Endothelial cell of umbilical vein (primary cell): Measurements from ENCODE around the gene ZBTB7C. TPM values are rescaled to one million over a fixed set of nuclear protein-coding genes. Genes with fewer than 3 reads are reported as not detected.

Experiments
- BruUV-seq: library from RNA; stranded (reverse); fragments of 400-500 nt; replicated peaks from 2 replicates; lab custom pipeline; 2021; lab: Mats Ljungman, UMichigan
- CTCF ChIA-PET: fragments of 300-600, 350-600 bp; sonication (Branson Sonifier 250); formaldehyde crosslinking; loops from one replicate; lab custom pipeline; 2021; ENCODE audit warnings: antibody characterized with exemption, inconsistent platforms; lab: Charles Lee
- POLR2A ChIA-PET: fragments of 300-600, 350-600 bp; sonication (Branson Sonifier 250); formaldehyde crosslinking; loops from one replicate; lab custom pipeline; 2021; ENCODE audit warnings: antibody characterized with exemption, inconsistent platforms; lab: Charles Lee
- DNase-seq: peaks from one replicate; pipeline ENCODE4 v3.0.0-alpha.2; 2011; ENCODE audit warnings: low read depth, low spot score
- FAIRE-seq: peaks from 2 replicates; lab custom pipeline; 2011; peaks lifted over from hg19 to GRCh38; lab: Jason Lieb, UNC
- H2AFZ ChIP-seq: 2 replicates; pipeline ENCODE4 v1.6.0; 2012; ENCODE audit warnings: low read depth, low read length, control low read depth, inconsistent platforms
- H3K27ac ChIP-seq: 2 replicates; pipeline ENCODE4 v1.5.1; 2011; ENCODE audit warnings: low read depth, mild to moderate bottlenecking, control low read depth, low read length, moderate library complexity; ENCODE audit not compliant: insufficient read depth
- H3K27me3 ChIP-seq, 2 experiments: 2 replicates each; pipeline versions ENCODE4 v1.6.0 to v1.6.1; 2011; ENCODE audit warnings: low read length in 2 of 2, mixed read lengths in 1 of 2; ENCODE audit not compliant: control insufficient read depth in 2 of 2, insufficient read depth in 2 of 2
- H3K36me3 ChIP-seq, 2 experiments: 2 replicates in 1 of 2; 3 replicates in 1 of 2; pipeline ENCODE4 v1.5.1; 2011; ENCODE audit warnings: low read length in 2 of 2, mild to moderate bottlenecking in 1 of 2, moderate library complexity in 1 of 2; ENCODE audit not compliant: control insufficient read depth in 2 of 2, insufficient read depth in 2 of 2; ENCODE audit errors: extremely low read depth in 1 of 2
- H3K4me1 ChIP-seq: 3 replicates; pipeline ENCODE4 v1.5.1; 2011; ENCODE audit warnings: mild to moderate bottlenecking, low read length; ENCODE audit not compliant: control insufficient read depth, insufficient read depth; ENCODE audit errors: extremely low read depth
- H3K4me2 ChIP-seq: 2 replicates; pipeline ENCODE4 v1.6.1; 2011; ENCODE audit warnings: low read length, control low read depth, mixed read lengths; ENCODE audit not compliant: insufficient read depth
- H3K4me3 ChIP-seq, 3 experiments: fragments of 200-600 bp in 1 of 3; sonication (generic), shearing (Covaris generic) in 1 of 3; replicated peaks in 1 of 3; 2 replicates each; pipeline ENCODE4 v1.5.1; 2011 to 2016; ENCODE audit warnings: control low read depth in 3 of 3, low read length in 3 of 3, mild to moderate bottlenecking in 2 of 3, inconsistent platforms in 1 of 3, low read depth in 1 of 3, moderate library complexity in 1 of 3; ENCODE audit not compliant: insufficient read depth in 1 of 3
- H3K79me2 ChIP-seq: 2 replicates; pipeline ENCODE4 v1.6.0; 2012; ENCODE audit warnings: low read length, inconsistent platforms; ENCODE audit not compliant: control insufficient read depth, insufficient read depth
- H3K9ac ChIP-seq: replicated peaks from 2 replicates; pipeline ENCODE3; 2011; ENCODE audit warnings: low read length, control low read depth; ENCODE audit not compliant: insufficient read depth; ENCODE audit errors: extremely low read depth
- H3K9me1 ChIP-seq: replicated peaks from 3 replicates; pipeline ENCODE4 v1.6.0; 2011; ENCODE audit warnings: mild to moderate bottlenecking, low read length; ENCODE audit not compliant: control insufficient read depth, insufficient read depth; ENCODE audit errors: extremely low read depth
- H3K9me3 ChIP-seq: replicated peaks from 2 replicates; pipeline ENCODE4 v1.5.1; 2012; ENCODE audit warnings: low read length, inconsistent platforms; ENCODE audit not compliant: control insufficient read depth, insufficient read depth
- H4K20me1 ChIP-seq: replicated peaks from 2 replicates; pipeline ENCODE3; 2011; ENCODE audit warnings: mild to moderate bottlenecking, low read length; ENCODE audit not compliant: control insufficient read depth, insufficient read depth; ENCODE audit errors: extremely low read depth
- CTCF ChIP-seq, 2 donors: IDR thresholded peaks; 1 replicate in 1 of 2; 2 replicates in 1 of 2; pipeline ENCODE4 v1.5.1; 2011; ENCODE audit warnings: low read length in 2 of 2, mild to moderate bottlenecking in 2 of 2, moderate library complexity in 2 of 2, control low read depth in 1 of 2, inconsistent platforms in 1 of 2, low read depth in 1 of 2; ENCODE audit not compliant: insufficient read depth in 1 of 2; ENCODE audit errors: extremely low read depth in 1 of 2
- EZH2 ChIP-seq: IDR thresholded peaks from 2 replicates; pipeline ENCODE4 v1.6.1; 2012; ENCODE audit warnings: borderline replicate concordance, low read depth, mild to moderate bottlenecking, moderate library complexity, low read length, inconsistent platforms; ENCODE audit not compliant: severe bottlenecking
- FOS ChIP-seq: IDR thresholded peaks from 2 replicates; pipeline ENCODE4 v1.6.1; 2011; ENCODE audit warnings: mild to moderate bottlenecking, low read length, moderate library complexity, borderline replicate concordance; ENCODE audit not compliant: insufficient read depth
- GATA2 ChIP-seq: IDR thresholded peaks from 2 replicates; pipeline ENCODE4 v1.7.0; 2011; ENCODE audit warnings: low read depth, mild to moderate bottlenecking, moderate library complexity, mixed read lengths, low read length; ENCODE audit not compliant: insufficient read length, insufficient read depth
- JUN ChIP-seq: IDR thresholded peaks from 2 replicates; pipeline ENCODE4 v1.6.1; 2011; ENCODE audit warnings: borderline replicate concordance, low read depth; ENCODE audit not compliant: insufficient read length, insufficient read depth
- MAX ChIP-seq: IDR thresholded peaks from 2 replicates; pipeline ENCODE4 v1.6.1; 2011; ENCODE audit not compliant: insufficient read depth, insufficient read length
- MYC ChIP-seq: IDR thresholded peaks from one replicate; pipeline ENCODE4 v1.6.1; 2011; ENCODE audit warnings: mild to moderate bottlenecking, low read depth, low read length
- POLR2A ChIP-seq: IDR thresholded peaks from 2 replicates; pipeline ENCODE4 v1.6.1; 2012; ENCODE audit warnings: low read depth, mild to moderate bottlenecking, control low read depth, low read length
- POLR2AphosphoS5 ChIP-seq: IDR thresholded peaks from 2 replicates; pipeline ENCODE4 v1.6.1; 2012; ENCODE audit warnings: low read depth, mild to moderate bottlenecking, control low read depth, low read length, moderate library complexity; ENCODE audit not compliant: insufficient read depth
- dilution Hi-C: fragments of 300-500 bp; cut with MboI; formaldehyde crosslinking; loops from one replicate; pipeline ENCODE4 v1.15.0; 2019; ENCODE audit warnings: low sequenced_read_pairs; ENCODE audit not compliant: extremely low pct_ligation_motif_present
- intact Hi-C: fragments of 100-400 bp; cut with micrococcal nuclease; formaldehyde crosslinking; loops from one replicate; pipeline ENCODE4 v1.10.0; 2022
- polyA plus RNA-seq, 4 experiments: library from polyadenylated mRNA; depleted of rRNA in 3 of 4; stranded (reverse) in 3 of 4; unstranded in 1 of 4; fragments of >200 nt; gene quantifications; 2 replicates each; pipeline versions ENCODE4 v1.2.1 to v1.2.3, GENCODE V29; 2011 to 2012; ENCODE audit warnings: missing spikeins in 1 of 4
- total RNA-seq: library from RNA; stranded (reverse); gene quantifications from 2 replicates; pipeline ENCODE4 v1.2.3, GENCODE V29; 2021

Gene ZBTB7C
- total and polyA plus RNA-seq, 2 donors (not counting 3 experiments of a cell fraction or from before 2014, with no cell fraction given) = not detected

GRCh38 chr18:48049757-48050156 lies 359.4 kb downstream of the ZBTB7C start:
- DNase-seq = no peak
- no peaks in the 10 kb centered on the region for H3K4me1 ChIP-seq
- no peaks in the 10 kb centered on the region for H4K20me1 ChIP-seq
- BruUV-seq = no TSS peak
- peaks cover 0 to 5% of the 10 kb centered on the region in 2 experiments for H3K27me3 ChIP-seq
- no peak overlapping the region for H2AFZ ChIP-seq
- intact Hi-C loops = no loop called here
- dilution Hi-C loops = no loop called here
- ChIA-PET CTCF (interaction anchor here (1.1 to 3.4 kb wide), 2 partner anchors 14 to 19 kb away, joined by 3 to 13 read pairs; no protein-coding TSS in a partner anchor), POLR2A (no interaction called here)
- H3K9me1 ChIP-seq = no peaks in the 10 kb centered on the region
- no peak overlapping the region for H3K9ac ChIP-seq
- H3K27ac ChIP-seq = no peak overlapping the region
- no peak for FAIRE-seq
- H3K36me3 ChIP-seq = no peaks in the 10 kb centered on the region
- no peaks in the 10 kb centered on the region for H3K9me3 ChIP-seq
- no peak overlapping the region for H3K4me3 ChIP-seq
- TF ChIP-seq MAX (no peak), JUN (no peak), CTCF (IDR thresholded peaks at IDR 0.05; ENCODE audit: extremely low read depth in 1 of 2, insufficient read depth in 1 of 2, low read depth in 1 of 2, low read length in 2 of 2) (no peak), POLR2AphosphoS5 (no peak), POLR2A (no peak), FOS (no peak), MYC (no peak), GATA2 (no peak), EZH2 (no peak)
- no peaks in the 10 kb centered on the region for H3K79me2 ChIP-seq
- H3K4me2 ChIP-seq = no peak overlapping the region
